Fibroblast of lung (primary cell): ENCODE results near the gene REPS1. TPM values are rescaled to one million over a fixed set of nuclear protein-coding genes. Genes with fewer than 3 reads are reported as not detected.

Experiments
- DNase-seq, 2 donors: peaks; one replicate each; pipeline versions ENCODE4 v3.0.0 to v3.0.0-alpha.2; 2010; ENCODE audit warnings: low read depth in 2 of 2
- H2AFZ ChIP-seq: 2 replicates; pipeline ENCODE4 v1.5.1; 2012; ENCODE audit warnings: low read length, control low read depth, inconsistent platforms
- H3K27ac ChIP-seq: 2 replicates; pipeline ENCODE4 v1.5.1; 2011; ENCODE audit warnings: low read length, control low read depth; ENCODE audit not compliant: insufficient read depth
- H3K27me3 ChIP-seq: 2 replicates; pipeline ENCODE4 v1.5.1; 2011; ENCODE audit warnings: mild to moderate bottlenecking, low read length; ENCODE audit not compliant: control insufficient read depth, insufficient read depth
- H3K36me3 ChIP-seq: 2 replicates; pipeline ENCODE4 v1.5.1; 2011; ENCODE audit warnings: low read length; ENCODE audit not compliant: control insufficient read depth, insufficient read depth
- H3K4me1 ChIP-seq: 2 replicates; pipeline ENCODE4 v1.5.1; 2011; ENCODE audit warnings: low read length; ENCODE audit not compliant: control insufficient read depth, insufficient read depth; ENCODE audit errors: extremely low read depth
- H3K4me2 ChIP-seq: 2 replicates; pipeline ENCODE4 v1.5.1; 2011; ENCODE audit warnings: low read length, control low read depth; ENCODE audit not compliant: insufficient read depth; ENCODE audit errors: extremely low read depth
- H3K4me3 ChIP-seq, 4 experiments: fragments of 200-600 bp in 1 of 4; sonication (generic) in 1 of 4; replicated peaks in 1 of 4; 2 replicates each; pipeline ENCODE4 v1.5.1; 2011 to 2016; ENCODE audit warnings: low read length in 4 of 4, low read depth in 3 of 4, mild to moderate bottlenecking in 3 of 4, control low read depth in 2 of 4, inconsistent platforms in 1 of 4, mixed read lengths in 1 of 4; ENCODE audit not compliant: insufficient read depth in 1 of 4; ENCODE audit errors: control extremely low read depth in 1 of 4
- H3K79me2 ChIP-seq: 2 replicates; pipeline ENCODE4 v1.5.1; 2012; ENCODE audit warnings: mild to moderate bottlenecking, low read length, inconsistent platforms; ENCODE audit not compliant: control insufficient read depth, insufficient read depth
- H3K9ac ChIP-seq: 2 replicates; pipeline ENCODE4 v1.5.1; 2011; ENCODE audit warnings: mild to moderate bottlenecking, low read length, control low read depth; ENCODE audit not compliant: insufficient read depth
- H3K9me3 ChIP-seq: 2 replicates; pipeline ENCODE4 v1.5.1; 2012; ENCODE audit warnings: low read depth, low read length; ENCODE audit not compliant: control insufficient read depth, insufficient read depth
- H4K20me1 ChIP-seq: 2 replicates; pipeline ENCODE4 v1.5.1; 2011; ENCODE audit warnings: low read length; ENCODE audit not compliant: control insufficient read depth, insufficient read depth; ENCODE audit errors: extremely low read depth
- EZH2 ChIP-seq: IDR thresholded peaks from 2 replicates; pipeline ENCODE4 v1.5.1; 2012; ENCODE audit warnings: low read length, control low read depth, mild to moderate bottlenecking; ENCODE audit errors: missing control alignments
- polyA plus RNA-seq, 2 donors: library from polyadenylated mRNA; depleted of rRNA in 1 of 2; stranded (reverse) in 1 of 2; unstranded in 1 of 2; fragments of >200 nt; gene quantifications; 2 replicates each; pipeline ENCODE4 v1.2.1, GENCODE V29; 2011 to 2012; ENCODE audit warnings: missing spikeins in 1 of 2
- total RNA-seq: library from RNA; depleted of rRNA; stranded (reverse); fragments of >200 nt; gene quantifications from 2 replicates; pipeline ENCODE4 v1.2.1, GENCODE V29; 2014
- TF ChIP-seq, protein P1 (sequence below), 2 donors: IDR thresholded peaks in 1 of 2; conservative IDR thresholded peaks in 1 of 2; 1 replicate in 1 of 2; 2 replicates in 1 of 2; pipeline ENCODE4 v1.5.1; 2011 to 2012; ENCODE audit warnings: low read length in 2 of 2, control low read depth in 1 of 2, inconsistent platforms in 1 of 2, low read depth in 1 of 2, mild to moderate bottlenecking in 1 of 2

The REPS1 gene
- total and polyA plus RNA-seq, 2 donors (not counting 1 experiment from before 2014, with no cell fraction given), result 27.8 to 28.2 TPM

DNA sequence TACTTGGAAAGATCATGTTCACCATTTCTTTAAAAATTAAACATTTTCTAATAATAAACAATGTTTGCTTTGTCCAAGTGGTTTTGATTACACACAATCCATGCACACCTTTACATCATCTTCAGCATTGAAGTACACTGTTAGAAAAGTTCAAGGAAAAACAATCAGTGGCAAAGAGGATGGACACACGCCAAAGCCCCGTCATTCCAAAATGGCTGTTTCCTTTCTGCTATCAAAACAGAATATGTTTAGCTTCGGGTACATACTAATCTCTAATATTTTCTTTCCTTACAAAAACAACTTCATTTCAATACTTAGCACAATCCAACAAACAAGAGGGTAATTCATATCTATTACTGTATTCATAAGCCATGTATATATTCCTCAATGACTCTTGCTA lies 24.5 kb downstream of the REPS1 start:
- H4K20me1 ChIP-seq, result no peaks in the 10 kb centered on the region
- no peak for DNase-seq
- H3K27ac ChIP-seq, result no peak overlapping the region
- no peaks in the 10 kb centered on the region for H3K4me1 ChIP-seq
- no peaks in the 10 kb centered on the region for H3K9me3 ChIP-seq
- no peak overlapping the region for H2AFZ ChIP-seq
- H3K4me3 ChIP-seq, result no peak overlapping the region
- H3K36me3 ChIP-seq, result no peaks in the 10 kb centered on the region
- no peak overlapping the region for H3K4me2 ChIP-seq
- TF ChIP-seq, protein P1, sequence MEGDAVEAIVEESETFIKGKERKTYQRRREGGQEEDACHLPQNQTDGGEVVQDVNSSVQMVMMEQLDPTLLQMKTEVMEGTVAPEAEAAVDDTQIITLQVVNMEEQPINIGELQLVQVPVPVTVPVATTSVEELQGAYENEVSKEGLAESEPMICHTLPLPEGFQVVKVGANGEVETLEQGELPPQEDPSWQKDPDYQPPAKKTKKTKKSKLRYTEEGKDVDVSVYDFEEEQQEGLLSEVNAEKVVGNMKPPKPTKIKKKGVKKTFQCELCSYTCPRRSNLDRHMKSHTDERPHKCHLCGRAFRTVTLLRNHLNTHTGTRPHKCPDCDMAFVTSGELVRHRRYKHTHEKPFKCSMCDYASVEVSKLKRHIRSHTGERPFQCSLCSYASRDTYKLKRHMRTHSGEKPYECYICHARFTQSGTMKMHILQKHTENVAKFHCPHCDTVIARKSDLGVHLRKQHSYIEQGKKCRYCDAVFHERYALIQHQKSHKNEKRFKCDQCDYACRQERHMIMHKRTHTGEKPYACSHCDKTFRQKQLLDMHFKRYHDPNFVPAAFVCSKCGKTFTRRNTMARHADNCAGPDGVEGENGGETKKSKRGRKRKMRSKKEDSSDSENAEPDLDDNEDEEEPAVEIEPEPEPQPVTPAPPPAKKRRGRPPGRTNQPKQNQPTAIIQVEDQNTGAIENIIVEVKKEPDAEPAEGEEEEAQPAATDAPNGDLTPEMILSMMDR (conservative IDR thresholded peaks at IDR 0.05 in 1 of 2, IDR thresholded peaks at IDR 0.05 in 1 of 2; ENCODE audit: low read depth in 1 of 2, low read length in 2 of 2), result no peak
- no peak for TF ChIP-seq EZH2
- H3K27me3 ChIP-seq, result no peaks in the 10 kb centered on the region
- H3K79me2 ChIP-seq, result peaks cover 25% of the 10 kb centered on the region
- no peak overlapping the region for H3K9ac ChIP-seq

DNA sequence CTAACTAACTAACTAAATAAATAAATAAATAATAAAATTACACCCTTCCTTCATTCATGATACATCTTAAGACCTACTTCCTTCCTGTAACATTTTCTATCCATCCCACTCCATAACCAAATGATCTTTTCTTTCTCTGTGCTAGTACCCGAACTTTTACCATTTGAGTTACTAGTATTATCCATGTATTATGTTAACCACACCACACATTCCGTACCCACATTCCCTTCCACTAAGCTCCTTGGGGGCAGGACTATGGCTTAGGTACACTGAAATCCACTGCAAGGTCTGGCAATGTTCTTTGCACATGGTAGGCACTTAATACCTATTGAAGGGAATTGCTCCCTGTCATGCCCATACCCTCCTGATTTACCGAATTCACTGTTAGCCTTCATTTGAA lies 24.9 kb downstream of the REPS1 start:
- Histone ChIP-seq H3K4me3 (no peak overlapping the region), H3K9me3 (no peaks in the 10 kb centered on the region), H3K79me2 (peaks cover 25% of the 10 kb centered on the region), H4K20me1 (no peaks in the 10 kb centered on the region), H3K4me1 (no peaks in the 10 kb centered on the region), H2AFZ (no peak overlapping the region), H3K36me3 (no peaks in the 10 kb centered on the region), H3K27me3 (no peaks in the 10 kb centered on the region), H3K4me2 (no peak overlapping the region), H3K9ac (no peak overlapping the region), H3K27ac (no peak overlapping the region)
- no peak for DNase-seq
- TF ChIP-seq, protein P1 (conservative IDR thresholded peaks at IDR 0.05 in 1 of 2, IDR thresholded peaks at IDR 0.05 in 1 of 2; ENCODE audit: low read depth in 1 of 2, low read length in 2 of 2), result no peak
- TF ChIP-seq EZH2, result no peak

DNA sequence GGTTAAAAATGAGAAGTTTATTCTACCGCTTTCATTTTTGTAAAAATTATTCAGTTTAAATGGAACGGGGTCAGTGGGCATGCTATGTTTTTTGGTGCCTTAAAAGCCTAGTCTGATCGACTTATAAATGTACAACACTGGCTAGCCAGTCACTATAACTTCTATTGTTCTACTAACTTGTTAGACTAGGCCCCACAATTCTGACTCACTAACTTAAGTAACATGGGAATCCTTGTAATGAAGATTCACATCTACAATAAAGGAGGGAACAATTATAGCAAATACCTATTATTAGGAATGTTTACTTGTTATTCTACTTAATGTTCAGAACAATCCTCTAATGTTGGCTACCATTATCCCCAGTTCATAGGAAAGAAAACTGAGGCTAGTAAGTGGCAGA lies 28.5 kb downstream of the REPS1 start:
- H3K4me3 ChIP-seq, result no peak overlapping the region
- no peak overlapping the region for H3K4me2 ChIP-seq
- no peaks in the 10 kb centered on the region for H3K9me3 ChIP-seq
- H2AFZ ChIP-seq, result no peak overlapping the region
- DNase-seq, result no peak
- TF ChIP-seq EZH2, result no peak
- TF ChIP-seq, protein P1 (conservative IDR thresholded peaks at IDR 0.05 in 1 of 2, IDR thresholded peaks at IDR 0.05 in 1 of 2; ENCODE audit: low read depth in 1 of 2, low read length in 2 of 2), result no peak
- no peaks in the 10 kb centered on the region for H3K36me3 ChIP-seq
- H3K9ac ChIP-seq, result no peak overlapping the region
- H3K27ac ChIP-seq, result no peak overlapping the region
- H3K4me1 ChIP-seq, result peaks cover 2% of the 10 kb centered on the region
- no peaks in the 10 kb centered on the region for H4K20me1 ChIP-seq
- H3K27me3 ChIP-seq, result no peaks in the 10 kb centered on the region
- peaks cover 18% of the 10 kb centered on the region for H3K79me2 ChIP-seq
